Measurements from ENCODE around the gene SDC1.

DNA sequence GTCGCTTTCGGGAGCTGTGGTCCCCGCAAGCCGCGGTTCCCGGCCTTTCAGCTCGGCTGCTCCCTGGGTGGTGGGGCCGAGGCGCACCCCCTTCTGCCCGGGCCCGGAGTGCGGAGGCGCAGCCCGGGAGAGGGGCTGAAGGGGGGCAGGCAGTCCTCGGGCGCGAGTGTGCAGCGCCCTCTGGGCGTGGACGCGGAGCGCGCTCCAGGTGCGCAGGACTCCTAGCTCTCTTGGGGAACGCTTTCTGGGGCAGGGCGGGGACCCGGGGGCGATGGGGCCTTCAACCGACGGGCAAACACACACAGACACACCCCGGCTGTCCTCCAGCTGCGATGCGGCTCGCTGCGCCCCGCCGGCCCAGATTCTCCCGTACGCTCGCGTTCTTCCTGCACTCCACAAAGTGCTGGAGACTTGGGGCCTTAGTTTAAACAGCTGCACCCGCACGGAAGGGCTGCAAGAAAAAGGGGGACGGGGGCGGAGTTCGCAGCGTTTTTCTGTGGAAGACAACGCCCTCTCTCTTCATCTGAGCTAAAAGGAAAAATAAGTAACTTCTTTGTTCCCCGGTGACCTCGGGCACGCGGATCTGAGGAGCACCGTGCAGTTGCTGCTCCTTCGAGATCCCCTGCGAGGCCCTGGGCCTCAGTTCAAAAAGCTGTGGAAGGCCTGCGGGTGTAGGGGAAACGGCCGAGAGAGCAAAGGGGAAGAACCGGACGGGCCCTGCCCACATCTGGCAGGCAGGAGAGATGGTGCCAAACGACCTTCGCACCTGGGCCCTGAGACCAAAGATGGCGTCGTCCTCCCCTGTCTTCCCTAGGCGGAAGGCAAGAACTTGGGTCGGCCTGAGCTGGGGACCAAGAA, 593 bp upstream of the SDC1 start:
- TF ChIP-seq, protein P1, sequence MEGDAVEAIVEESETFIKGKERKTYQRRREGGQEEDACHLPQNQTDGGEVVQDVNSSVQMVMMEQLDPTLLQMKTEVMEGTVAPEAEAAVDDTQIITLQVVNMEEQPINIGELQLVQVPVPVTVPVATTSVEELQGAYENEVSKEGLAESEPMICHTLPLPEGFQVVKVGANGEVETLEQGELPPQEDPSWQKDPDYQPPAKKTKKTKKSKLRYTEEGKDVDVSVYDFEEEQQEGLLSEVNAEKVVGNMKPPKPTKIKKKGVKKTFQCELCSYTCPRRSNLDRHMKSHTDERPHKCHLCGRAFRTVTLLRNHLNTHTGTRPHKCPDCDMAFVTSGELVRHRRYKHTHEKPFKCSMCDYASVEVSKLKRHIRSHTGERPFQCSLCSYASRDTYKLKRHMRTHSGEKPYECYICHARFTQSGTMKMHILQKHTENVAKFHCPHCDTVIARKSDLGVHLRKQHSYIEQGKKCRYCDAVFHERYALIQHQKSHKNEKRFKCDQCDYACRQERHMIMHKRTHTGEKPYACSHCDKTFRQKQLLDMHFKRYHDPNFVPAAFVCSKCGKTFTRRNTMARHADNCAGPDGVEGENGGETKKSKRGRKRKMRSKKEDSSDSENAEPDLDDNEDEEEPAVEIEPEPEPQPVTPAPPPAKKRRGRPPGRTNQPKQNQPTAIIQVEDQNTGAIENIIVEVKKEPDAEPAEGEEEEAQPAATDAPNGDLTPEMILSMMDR (IDR thresholded peaks at IDR 0.05): no peak
- no peak for TF ChIP-seq POLR2A (IDR thresholded peaks at IDR 0.05)
